Activated T-cell treated with anti-CD3 and anti-CD28 coated beads, Interleukin-2, amount 50 U/mL, for 1 hour (primary cell): ENCODE data around the gene FOLR2.

Experiments used
- DNase-seq: peaks from one replicate; pipeline ENCODE4 v3.0.0-alpha.2; 2020

Gene FOLR2

DNA sequence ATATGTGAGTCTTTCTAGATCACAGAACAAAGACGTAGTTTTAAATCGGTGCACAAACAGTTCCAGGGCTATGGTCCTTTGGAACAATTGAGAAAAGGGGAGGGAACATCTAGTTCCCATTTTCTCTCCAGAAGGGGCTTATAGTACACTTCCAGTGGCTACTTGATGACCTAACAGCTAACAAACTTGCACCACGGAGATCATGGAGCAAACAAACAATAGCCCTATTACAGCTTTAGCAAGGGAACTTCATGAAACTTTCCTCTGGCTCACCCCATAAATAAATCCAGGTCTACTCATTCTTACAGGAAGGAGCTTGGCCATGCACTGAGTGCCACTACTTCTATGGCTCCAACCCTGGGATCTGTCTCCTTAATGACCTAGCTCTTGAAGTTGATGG is 8.3 kb upstream of the FOLR2 start:
- no peak for DNase-seq

- DNase-seq, result no peak
Measured at GRCh38 chr11:72209101-72209500, 7.5 kb upstream of the FOLR2 start.

- no peak for DNase-seq
Measured at GRCh38 chr11:72217841-72218240, 1.2 kb downstream of the FOLR2 start.

DNA sequence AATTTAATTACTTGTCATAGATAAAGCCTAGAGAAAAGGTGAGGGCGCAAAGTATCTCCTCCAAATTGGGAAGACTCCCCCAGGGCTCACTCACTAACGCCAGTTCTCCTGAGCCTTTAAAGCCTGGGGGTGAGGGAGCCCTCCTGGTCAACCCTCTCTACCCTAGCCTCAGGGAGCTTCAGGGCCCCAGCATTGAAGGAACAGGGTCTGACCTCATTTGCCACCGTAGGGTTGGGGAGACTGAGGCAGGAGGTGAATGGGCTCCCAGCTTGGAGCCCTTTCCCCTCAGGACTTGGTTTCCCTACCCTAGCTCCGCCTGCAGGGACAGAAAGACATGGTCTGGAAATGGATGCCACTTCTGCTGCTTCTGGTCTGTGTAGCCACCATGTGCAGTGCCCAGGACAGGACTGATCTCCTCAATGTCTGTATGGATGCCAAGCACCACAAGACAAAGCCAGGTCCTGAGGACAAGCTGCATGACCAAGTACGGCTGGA is 1.7 kb downstream of the FOLR2 start:
- DNase-seq, result no peak

DNA sequence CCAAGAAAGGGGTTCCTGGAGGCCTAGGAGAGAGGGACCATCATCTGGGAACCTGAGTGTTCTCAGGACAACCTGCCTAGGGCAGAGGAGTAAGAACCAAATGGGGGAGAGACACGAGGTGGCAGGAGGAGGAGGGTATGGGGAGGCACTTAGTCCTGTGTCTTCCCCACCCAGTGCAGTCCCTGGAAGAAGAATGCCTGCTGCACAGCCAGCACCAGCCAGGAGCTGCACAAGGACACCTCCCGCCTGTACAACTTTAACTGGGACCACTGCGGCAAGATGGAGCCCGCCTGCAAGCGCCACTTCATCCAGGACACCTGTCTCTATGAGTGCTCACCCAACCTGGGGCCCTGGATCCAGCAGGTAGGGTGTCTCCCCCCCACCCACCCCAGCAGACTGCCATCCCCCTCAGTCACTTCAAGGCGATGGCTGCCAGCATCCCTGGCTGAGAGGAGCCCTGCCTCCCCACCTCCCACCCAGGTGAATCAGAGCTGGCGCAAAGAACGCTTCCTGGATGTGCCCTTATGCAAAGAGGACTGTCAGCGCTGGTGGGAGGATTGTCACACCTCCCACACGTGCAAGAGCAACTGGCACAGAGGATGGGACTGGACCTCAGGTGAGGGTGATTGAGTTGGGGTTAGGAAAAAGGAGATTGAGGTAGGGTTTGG is 4.2 kb downstream of the FOLR2 start:
- no peak for DNase-seq

DNA sequence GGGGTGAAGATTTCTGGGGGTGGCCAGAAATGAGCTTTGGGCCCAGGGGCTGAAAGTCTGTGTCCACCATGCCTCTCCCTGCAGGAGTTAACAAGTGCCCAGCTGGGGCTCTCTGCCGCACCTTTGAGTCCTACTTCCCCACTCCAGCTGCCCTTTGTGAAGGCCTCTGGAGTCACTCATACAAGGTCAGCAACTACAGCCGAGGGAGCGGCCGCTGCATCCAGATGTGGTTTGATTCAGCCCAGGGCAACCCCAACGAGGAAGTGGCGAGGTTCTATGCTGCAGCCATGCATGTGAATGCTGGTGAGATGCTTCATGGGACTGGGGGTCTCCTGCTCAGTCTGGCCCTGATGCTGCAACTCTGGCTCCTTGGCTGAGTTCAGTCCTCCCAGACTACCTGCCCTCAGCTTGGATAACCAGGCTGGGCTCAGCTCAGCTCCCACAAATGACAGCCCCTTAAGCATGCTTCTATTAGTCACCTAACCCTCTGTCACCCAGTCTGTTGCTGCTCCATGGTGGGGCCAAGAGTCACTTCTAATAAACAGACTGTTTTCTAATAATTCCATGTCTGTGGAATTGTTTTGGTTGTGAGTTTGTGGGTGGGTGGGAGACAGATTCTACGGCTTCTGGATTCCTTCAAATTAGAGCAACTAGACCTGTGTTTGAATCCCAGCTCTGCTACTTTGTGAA is 4.9 kb downstream of the FOLR2 start:
- DNase-seq, result no peak

GRCh38 chr11:72222106-72222891 is 5.7 kb downstream of the FOLR2 start:
- DNase-seq, result no peak

DNA sequence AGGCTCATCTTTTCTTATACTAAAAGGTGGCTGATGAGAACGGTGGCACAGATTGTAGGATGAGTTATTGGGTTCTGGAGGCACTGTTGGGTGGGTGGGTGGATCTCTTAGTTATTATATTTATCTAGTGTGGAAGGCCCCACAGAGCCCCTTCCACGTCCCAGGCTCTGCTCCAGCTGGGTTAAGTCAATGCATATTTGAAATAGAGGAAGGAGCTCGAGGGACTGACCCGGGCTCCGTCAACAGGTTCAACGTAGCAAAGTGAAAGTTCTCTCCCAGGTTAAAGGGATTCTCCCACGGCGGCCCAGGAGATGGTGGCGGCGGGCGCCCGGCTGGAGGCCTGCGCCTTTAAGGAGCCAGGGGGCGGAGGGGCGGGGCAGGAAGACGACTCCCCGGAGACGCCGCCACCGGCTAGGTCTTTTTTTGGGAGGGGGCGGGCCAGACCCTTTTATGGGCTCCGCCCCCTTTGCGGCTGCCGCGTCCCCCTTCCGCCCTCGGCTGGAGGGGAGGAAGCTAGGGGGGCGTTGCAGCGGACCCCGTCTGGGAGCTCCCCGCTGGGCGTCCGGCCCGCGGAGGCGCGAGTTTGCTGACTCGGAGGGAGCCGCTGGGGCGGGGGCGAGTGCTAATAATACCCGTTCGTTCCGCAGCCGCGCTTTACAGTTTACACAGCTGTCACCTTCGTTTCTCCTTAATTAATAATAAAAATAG is 6.5 kb downstream of the FOLR2 start:
- DNase-seq, result peak; percentile 94

GRCh38 chr11:72223615-72224563 is 7.3 kb downstream of the FOLR2 start:
- DNase-seq, result peak; percentile 70

- DNase-seq, result peak; percentile 55
Measured at GRCh38 chr11:72224564-72225410, 8.2 kb downstream of the FOLR2 start, which contains the start of gene INPPL1. INPPL1 (plus strand) TSS chr11:72224767; CDS start chr11:72224985, 218 bp downstream.

DNA sequence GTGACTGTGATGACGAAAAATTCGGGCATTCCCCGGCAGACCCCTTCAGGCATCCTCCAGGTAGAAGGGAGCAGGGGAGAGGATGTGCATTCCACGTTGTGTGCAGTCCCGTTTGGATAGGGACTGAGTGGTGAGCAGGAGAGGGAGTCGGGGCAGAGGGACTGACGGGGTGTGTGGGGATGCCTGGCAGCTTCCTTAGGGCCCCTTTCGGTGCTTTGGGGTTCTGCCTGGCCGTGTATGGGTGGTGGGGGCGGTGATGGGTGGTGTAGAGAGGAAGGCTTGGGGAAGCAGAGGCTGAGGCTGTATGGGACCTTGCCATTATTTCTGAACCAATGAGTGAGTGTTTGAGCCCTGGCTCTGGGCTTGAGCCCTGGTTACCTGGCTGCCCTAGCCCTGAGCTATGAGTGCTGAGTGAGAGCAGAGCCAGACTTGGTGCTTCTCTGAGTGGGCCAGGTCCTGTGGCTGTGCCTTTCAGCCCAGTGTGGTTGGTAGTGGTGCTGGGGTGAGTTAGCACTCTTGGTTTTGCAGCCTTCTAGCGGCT is 8.9 kb downstream of the FOLR2 start:
- DNase-seq, result peak; percentile 42

- no peak for DNase-seq
Measured at GRCh38 chr11:72226701-72227100, 10.1 kb downstream of the FOLR2 start.

DNA sequence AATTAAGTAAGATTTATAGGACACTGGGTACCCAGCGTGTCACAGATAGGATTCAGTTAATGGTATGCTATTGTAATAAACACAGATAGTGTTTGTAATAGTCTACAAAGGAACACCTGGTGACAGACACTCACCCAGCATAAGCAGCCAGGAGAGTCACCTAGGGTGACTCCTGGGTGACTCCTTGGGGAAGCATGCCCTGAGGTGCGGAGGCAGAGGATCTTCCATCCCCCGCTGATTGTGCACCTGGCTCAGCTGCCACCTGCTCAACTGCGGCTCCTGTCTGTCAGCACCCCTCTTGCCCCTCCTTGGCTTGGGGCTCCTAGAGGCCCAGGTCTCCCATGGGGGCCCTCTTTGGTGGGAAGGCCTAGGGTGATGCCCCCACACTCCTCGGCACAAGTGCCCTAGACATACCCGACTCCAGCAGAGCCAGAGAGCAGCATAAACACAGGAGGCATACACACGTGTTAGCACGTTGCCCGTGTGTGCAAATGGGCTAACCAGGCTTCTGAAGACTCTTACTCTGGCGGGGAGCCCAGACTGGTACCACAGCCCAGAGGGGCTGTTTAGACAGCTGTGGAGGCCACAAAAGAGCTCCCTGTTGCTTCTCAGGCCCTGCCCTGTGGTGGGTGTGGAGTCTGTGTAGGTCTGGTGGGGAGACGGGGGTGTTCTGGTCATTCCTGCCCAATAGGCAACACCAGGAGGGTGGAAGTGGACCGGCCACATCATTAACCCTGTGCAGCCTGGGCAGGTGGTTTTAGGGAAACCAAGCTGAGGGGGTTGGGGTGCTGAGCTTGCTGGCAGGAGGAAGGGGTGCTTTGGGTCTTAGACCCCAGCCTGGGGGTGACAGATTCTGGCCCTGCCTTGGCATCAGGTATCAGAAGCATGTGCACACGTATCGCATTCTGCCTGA is 11.0 kb downstream of the FOLR2 start:
- no peak for DNase-seq

GRCh38 chr11:72228229-72228843 is 11.7 kb downstream of the FOLR2 start:
- DNase-seq, result no peak

GRCh38 chr11:72228844-72229231 is 12.2 kb downstream of the FOLR2 start:
- no peak for DNase-seq

- no peak for DNase-seq
Measured at GRCh38 chr11:72229336-72229924, 12.8 kb downstream of the FOLR2 start.

DNA sequence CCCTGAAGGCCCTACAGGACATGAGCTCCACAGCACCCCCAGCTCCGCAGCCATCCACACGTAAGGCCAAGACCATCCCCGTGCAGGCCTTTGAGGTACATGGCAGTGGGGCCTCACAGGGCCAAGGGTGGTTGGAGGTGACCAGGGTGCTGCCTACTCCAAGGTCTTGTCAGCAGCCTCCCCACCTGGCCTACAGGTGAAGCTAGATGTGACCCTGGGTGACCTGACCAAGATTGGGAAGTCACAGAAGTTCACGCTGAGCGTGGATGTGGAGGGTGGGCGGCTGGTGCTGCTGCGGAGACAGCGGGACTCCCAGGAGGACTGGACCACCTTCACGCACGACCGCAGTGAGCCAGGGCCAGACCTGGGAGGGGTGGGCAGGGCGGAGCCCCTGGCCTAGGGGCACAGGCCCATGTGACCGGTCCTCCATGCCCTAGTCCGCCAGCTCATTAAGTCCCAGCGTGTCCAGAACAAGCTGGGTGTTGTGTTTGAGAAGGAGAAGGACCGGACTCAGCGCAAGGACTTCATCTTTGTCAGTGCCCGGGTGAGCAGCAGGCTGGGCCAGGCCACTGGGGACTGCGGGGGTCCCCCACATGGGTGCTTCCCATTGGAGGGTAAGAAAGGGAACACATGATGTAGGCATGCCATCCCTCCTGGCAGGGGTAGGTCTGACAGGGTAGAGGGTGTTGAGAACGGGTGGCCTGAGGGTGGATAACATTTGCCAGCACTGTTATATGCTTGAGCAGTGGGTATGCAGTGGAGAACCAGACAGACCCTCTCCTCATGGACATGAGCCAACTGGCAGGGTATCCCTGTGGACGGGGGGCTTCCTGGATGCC is 13.6 kb downstream of the FOLR2 start:
- no peak for DNase-seq
